Adrenal gland (tissue), 12 donors: Measurements from ENCODE around the gene SPPL2B. TPM values are rescaled to one million over a fixed set of nuclear protein-coding genes. Genes with fewer than 3 reads are reported as not detected.

Experiments used
- DNase-seq, 7 donors: peaks; one replicate each; pipeline ENCODE4 v3.0.0-alpha.2; 2019 to 2020
- H3K27ac ChIP-seq, 5 donors: fragments of 200-600 bp; sonication (generic) in 4 of 5; 1 replicate in 3 of 5; 2 replicates in 2 of 5; pipeline versions ENCODE4 v1.5.1 to v1.8.0; 2016 to 2020; ENCODE audit warnings: mild to moderate bottlenecking in 1 of 5
- H3K27me3 ChIP-seq: fragments of 200-600 bp; 2 replicates; pipeline ENCODE4 v1.8.0; 2021
- H3K36me3 ChIP-seq, 2 donors: fragments of 200-600 bp; replicated peaks in 1 of 2; 1 replicate in 1 of 2; 2 replicates in 1 of 2; pipeline versions ENCODE4 v1.5.1 to v1.8.0; 2018 to 2022
- H3K4me1 ChIP-seq, 2 donors: fragments of 200-600 bp; replicated peaks in 1 of 2; 1 replicate in 1 of 2; 2 replicates in 1 of 2; pipeline versions ENCODE4 v1.5.1 to v1.8.0; 2018 to 2021
- H3K4me3 ChIP-seq, 4 donors: fragments of 200-600 bp; sonication (generic) in 3 of 4; one replicate each; pipeline ENCODE4 v1.5.1; 2016 to 2018
- H3K9me3 ChIP-seq, 3 donors: fragments of 200-600 bp; sonication (generic) in 1 of 3; replicated peaks in 1 of 3; 1 replicate in 2 of 3; 2 replicates in 1 of 3; pipeline versions ENCODE4 v1.5.1 to v1.8.0; 2016 to 2021
- CTCF ChIP-seq, 6 experiments: fragments of 450-650 bp in 4 of 6; fragments of 200-600 bp in 2 of 6; sonication (generic) in 1 of 6; IDR thresholded peaks; 1 replicate in 5 of 6; 2 replicates in 1 of 6; pipeline versions ENCODE4 v1.5.1 to v1.8.0; 2016 to 2021; ENCODE audit warnings: antibody characterized with exemption in 6 of 6, mild to moderate bottlenecking in 2 of 6, moderate library complexity in 1 of 6
- POLR2A ChIP-seq, 2 donors: fragments of 450-650 bp; IDR thresholded peaks; one replicate each; pipeline ENCODE4 v1.6.1; 2017; ENCODE audit warnings: antibody characterized with exemption in 2 of 2, mild to moderate bottlenecking in 2 of 2, moderate library complexity in 1 of 2
- WGBS, 4 donors: extraction: QIAGEN DNeasy Blood & Tissue Kit in 2 of 4; methylation state at CpG; one replicate each; pipeline versions ENCODE4 v1.1.5 to v1.1.7; 2013 to 2017; 5-methylcytosine and 5-hydroxymethylcytosine counted together
- intact Hi-C, 2 donors: fragments of 100-400 bp; cut with DNase I; formaldehyde crosslinking; loops; one replicate each; pipeline versions ENCODE4 v1.14.1 to v1.15.0; 2022 to 2023
- polyA plus RNA-seq, 3 donors: library from polyadenylated mRNA; stranded (reverse); fragments of 200-250 nt in 2 of 3; fragments of 350-450 nt in 1 of 3; fragmentation: Illumina TruSeq in 1 of 3; extraction: RNeasy Lipid Tissue Mini Kit (QIAGEN cat#74804) in 1 of 3; gene quantifications; one replicate each; pipeline ENCODE4 v1.2.3, GENCODE V29; 2013 to 2014
- total RNA-seq, 9 donors: library from RNA; depleted of rRNA in 4 of 9; stranded (reverse); fragments of >200 nt in 4 of 9; fragments of 120-200 nt in 1 of 9; fragmentation: NEBNext Ultra II Directional in 1 of 9; extraction: Animal tissue kit (Norgen Biotek cat#: 25700) in 1 of 9; gene quantifications; one replicate each; pipeline versions ENCODE4 v1.1.0 to v1.2.4, GENCODE V29; 2013 to 2023
- donor health status: healthy with polysubstance abuse.
- donor health status: Bipolar disorder and iron deficiency.
- donor health status: DM: yes; HTN: yes; CAD: no.
- donor health status: DM: no; HTN: no; CAD: no.
- donor health status: DM: no; HTN: no; CAD: no.
- donor health status: DM: yes; HTN: yes; CAD: no.

SPPL2B gene
- total and polyA plus RNA-seq, 12 donors, result 3.9 to 208 (median 31.6) TPM

GRCh38 chr19:2375353-2376121 is 47.1 kb downstream of the SPPL2B start:
- H3K4me3 ChIP-seq, result no peak overlapping the region

GRCh38 chr19:2376784-2377519 is 48.5 kb downstream of the SPPL2B start:
- TF ChIP-seq CTCF (IDR thresholded peaks at IDR 0.05) (no peak), POLR2A (IDR thresholded peaks at IDR 0.05) (no peak)
- H3K4me3 ChIP-seq, result no peak overlapping the region
- no peaks in the 10 kb centered on the region for H3K9me3 ChIP-seq
- peaks cover 0 to 4% of the 10 kb centered on the region in 2 donors for H3K4me1 ChIP-seq
- WGBS, 4 donors, result 48 to 69% (median 51%) methylated on average over 13 to 15 of the region's 15 CpGs
- no peak overlapping the region for H3K27ac ChIP-seq
- no peaks in the 10 kb centered on the region for H3K36me3 ChIP-seq
- DNase-seq, result peak in 1 of 7 donors; percentile 21
- H3K27me3 ChIP-seq, result no peaks in the 10 kb centered on the region
- intact Hi-C loops, result no loop called here

More at GRCh38 chr19:2375353-2376121, 47.1 kb downstream of the SPPL2B start:
- intact Hi-C loops, result no loop called here
- H3K4me1 ChIP-seq, result peaks cover 0 to 4% of the 10 kb centered on the region in 2 donors
- DNase-seq, result no peak
- no peaks in the 10 kb centered on the region for H3K27me3 ChIP-seq
- H3K27ac ChIP-seq, result no peak overlapping the region
- 81 to 90% (median 85%) methylated on average over 3 to 7 of the region's 7 CpGs for WGBS, 4 donors
- H3K9me3 ChIP-seq, result no peaks in the 10 kb centered on the region
- TF ChIP-seq CTCF (IDR thresholded peaks at IDR 0.05) (no peak), POLR2A (IDR thresholded peaks at IDR 0.05) (no peak)
- H3K36me3 ChIP-seq, result no peaks in the 10 kb centered on the region

GRCh38 chr19:2380567-2380966 is 52.1 kb downstream of the SPPL2B start:
- TF ChIP-seq CTCF (IDR thresholded peaks at IDR 0.05) (no peak), POLR2A (IDR thresholded peaks at IDR 0.05) (no peak)
- Histone ChIP-seq H3K4me3 (no peak overlapping the region), H3K4me1 (peaks cover 0 to 4% of the 10 kb centered on the region in 2 donors), H3K27me3 (no peaks in the 10 kb centered on the region), H3K27ac (no peak overlapping the region), H3K9me3 (no peaks in the 10 kb centered on the region), H3K36me3 (no peaks in the 10 kb centered on the region)
- intact Hi-C loops, result loop anchor here in 1 of 2 donors (10.0 kb wide), 1 partner anchor 96 kb away; the partner anchor contains the start of gene PEAK3
- WGBS, 4 donors, result 82 to 96% (median 92%) methylated on average over 2 of the region's 2 CpGs
- no peak for DNase-seq

- Histone ChIP-seq H3K4me3 (no peak overlapping the region), H3K9me3 (no peaks in the 10 kb centered on the region), H3K36me3 (no peaks in the 10 kb centered on the region), H3K27me3 (no peaks in the 10 kb centered on the region), H3K27ac (no peak overlapping the region), H3K4me1 (peaks cover 0 to 4% of the 10 kb centered on the region in 2 donors)
- WGBS, 4 donors, result 49 to 63% (median 58%) methylated on average over 18 of the region's 18 CpGs
- no peak for TF ChIP-seq POLR2A (IDR thresholded peaks at IDR 0.05)
- no peak for TF ChIP-seq CTCF (IDR thresholded peaks at IDR 0.05)
- intact Hi-C loops, result loop anchor here in 1 of 2 donors (10.0 kb wide), 1 partner anchor 96 kb away; the partner anchor contains the start of gene PEAK3
- no peak for DNase-seq
Measured at GRCh38 chr19:2381148-2381820, 52.8 kb downstream of the SPPL2B start.
